GM12891 (cell line): ENCODE results near the gene GBP1.
"Not testable (repeated sequence)": the region's sequence is repeated elsewhere in the genome, so short reads cannot be mapped to it uniquely, and the experiment has no call there.

ENCODE experiments used
- PAX5 ChIP-seq: IDR thresholded peaks from 2 replicates; pipeline ENCODE4 v1.6.1; 2011; ENCODE audit warnings: low read length, moderate library complexity, mild to moderate bottlenecking; ENCODE audit not compliant: insufficient read depth, severe bottlenecking
- POLR2A ChIP-seq: IDR thresholded peaks from 2 replicates; pipeline ENCODE4 v1.6.1; 2011; ENCODE audit warnings: low read depth, low read length, control low read depth
- POLR2AphosphoS5 ChIP-seq: IDR thresholded peaks from 2 replicates; pipeline ENCODE4 v1.6.1; 2011; ENCODE audit warnings: low read depth, low read length, control low read depth

DNA sequence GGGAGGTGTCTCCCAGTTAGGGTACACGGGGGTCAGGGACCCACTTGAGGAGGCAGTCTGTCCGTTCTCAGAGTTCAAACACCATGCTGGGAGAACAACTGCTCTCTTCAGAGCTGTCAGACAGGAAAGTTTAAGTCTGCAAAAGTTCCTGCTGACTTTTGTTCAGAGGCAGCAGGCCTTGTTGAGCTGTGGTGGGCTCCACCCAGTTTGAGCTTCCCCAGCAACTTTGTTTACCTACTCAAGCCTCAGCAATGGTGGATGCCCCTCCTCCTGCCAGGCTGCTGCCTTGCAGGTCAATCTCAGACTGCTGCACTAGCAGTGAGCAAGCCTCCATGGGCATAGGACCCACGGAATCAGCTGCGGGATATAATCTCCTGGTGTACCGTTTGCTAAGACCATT is 31.0 kb downstream of the GBP1 start:
- not testable (repeated sequence) for TF ChIP-seq POLR2AphosphoS5, POLR2A, PAX5
